Measurements from ENCODE around the gene IL20.

DNA sequence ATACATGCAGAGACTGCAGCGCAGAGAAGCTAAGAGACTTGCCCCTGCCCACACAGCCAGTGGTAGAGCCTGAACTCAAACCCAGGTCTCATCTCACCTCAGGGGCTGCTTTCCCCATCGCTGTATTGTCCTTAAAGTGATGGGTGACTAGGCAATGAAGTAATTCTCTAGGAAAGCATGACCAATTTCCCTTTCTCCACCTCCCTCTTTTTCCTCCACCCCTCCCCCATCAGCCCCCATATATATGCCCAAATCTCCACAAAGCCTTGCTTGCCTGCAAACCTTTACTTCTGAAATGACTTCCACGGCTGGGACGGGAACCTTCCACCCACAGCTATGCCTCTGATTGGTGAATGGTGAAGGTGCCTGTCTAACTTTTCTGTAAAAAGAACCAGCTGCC is 31.8 kb downstream of the IL20 start, which contains the start of gene IL24:
- TF ChIP-seq EZH2phosphoT487 (IDR thresholded peaks at IDR 0.05; ENCODE audit: insufficient read depth, low read depth): no peak
- TF ChIP-seq EZH2 (IDR thresholded peaks at IDR 0.05; ENCODE audit: insufficient read depth, poor library complexity, severe bottlenecking): no peak
